Loucy (cell line): ENCODE data around the gene TENM4.

Source experiments
- H2AFZ ChIP-seq: fragments of 200-600 bp; sonication (generic); 2 replicates; pipeline ENCODE4 v1.6.0; 2016; ENCODE audit warnings: antibody characterized with exemption, mild to moderate bottlenecking, low read length, moderate library complexity
- H3F3A ChIP-seq: fragments of 200-600 bp; 2 replicates; pipeline ENCODE4 v1.6.0; 2016; ENCODE audit warnings: antibody characterized with exemption, low read depth, mild to moderate bottlenecking
- H3K27me3 ChIP-seq: fragments of 200-600 bp; sonication (generic); 2 replicates; pipeline ENCODE4 v1.6.1; 2014; ENCODE audit warnings: low read length, mild to moderate bottlenecking; ENCODE audit not compliant: insufficient read depth, poor library complexity, severe bottlenecking
- H3K36me3 ChIP-seq: fragments of 200-600 bp; sonication (generic); 2 replicates; pipeline ENCODE4 v1.6.1; 2016; ENCODE audit warnings: low read length; ENCODE audit not compliant: insufficient read depth
- H3K4me1 ChIP-seq: fragments of 200-600 bp; sonication (generic); 2 replicates; pipeline ENCODE4 v1.5.1; 2014; ENCODE audit warnings: low read length, mild to moderate bottlenecking; ENCODE audit not compliant: insufficient read depth, poor library complexity, severe bottlenecking
- H3K4me2 ChIP-seq: fragments of 200-600 bp; sonication (generic); 2 replicates; pipeline ENCODE4 v1.6.0; 2014; ENCODE audit warnings: antibody characterized with exemption, low read length, low read depth, mild to moderate bottlenecking; ENCODE audit not compliant: poor library complexity, severe bottlenecking
- H3K4me3 ChIP-seq: fragments of 200-600 bp; sonication (generic); 2 replicates; pipeline ENCODE4 v1.5.1; 2014; ENCODE audit warnings: low read length, mild to moderate bottlenecking, mixed read lengths; ENCODE audit not compliant: poor library complexity, severe bottlenecking
- H3K79me2 ChIP-seq: fragments of 200-600 bp; sonication (generic); 2 replicates; pipeline ENCODE4 v1.6.1; 2014; ENCODE audit warnings: low read length; ENCODE audit not compliant: insufficient read depth
- H3K9ac ChIP-seq: fragments of 200-600 bp; sonication (generic); 2 replicates; pipeline ENCODE4 v1.6.0; 2014; ENCODE audit warnings: mild to moderate bottlenecking, low read depth, low read length, moderate library complexity; ENCODE audit not compliant: poor library complexity, severe bottlenecking
- H3K9me2 ChIP-seq: fragments of 200-600 bp; sonication (generic); replicated peaks from 2 replicates; pipeline ENCODE4 v1.6.1; 2016; ENCODE audit warnings: low read depth, low read length, mixed read lengths
- H3K9me3 ChIP-seq: fragments of 200-600 bp; sonication (generic); 2 replicates; pipeline ENCODE4 v1.6.1; 2014; ENCODE audit warnings: mild to moderate bottlenecking, antibody characterized with exemption, low read length, low read depth; ENCODE audit not compliant: insufficient read depth
- H4K20me1 ChIP-seq: fragments of 200-600 bp; sonication (generic); 2 replicates; pipeline ENCODE4 v1.6.0; 2014; ENCODE audit warnings: antibody characterized with exemption, low read length, mild to moderate bottlenecking; ENCODE audit not compliant: insufficient read depth, poor library complexity, severe bottlenecking
- EZH2phosphoT487 ChIP-seq: fragments of 200-600 bp; IDR thresholded peaks from 2 replicates; pipeline ENCODE4 v1.6.1; 2018; ENCODE audit warnings: antibody characterized with exemption, mild to moderate bottlenecking, moderate library complexity, borderline replicate concordance
- TF ChIP-seq, protein P1 (sequence below): fragments of 200-600 bp; sonication (generic); conservative IDR thresholded peaks from 2 replicates; pipeline ENCODE4 v1.5.1; 2014; ENCODE audit warnings: mild to moderate bottlenecking, antibody characterized with exemption, low read length

The TENM4 gene

DNA sequence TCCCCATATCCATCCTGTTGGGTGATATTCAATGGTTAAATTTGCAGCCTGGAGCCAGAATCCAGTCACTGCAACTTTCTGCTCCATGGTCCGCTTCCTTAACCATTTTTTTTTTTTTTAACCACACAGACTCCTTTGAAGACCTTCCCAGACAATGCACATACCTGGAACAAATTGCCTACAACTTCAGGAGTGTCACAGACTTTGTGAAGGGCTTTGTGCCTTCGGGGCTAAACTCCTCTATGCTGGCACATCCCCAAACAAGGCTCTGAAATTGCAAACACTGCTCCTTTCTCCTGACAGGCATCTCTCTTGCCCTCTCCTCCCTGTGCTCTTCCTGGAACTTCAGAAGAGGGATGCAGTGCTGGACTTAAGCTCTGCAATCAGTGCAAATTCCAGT, 40.6 kb downstream of the TENM4 start:
- no peaks in the 10 kb centered on the region for H4K20me1 ChIP-seq
- no peaks in the 10 kb centered on the region for H3K36me3 ChIP-seq
- H3K79me2 ChIP-seq = no peaks in the 10 kb centered on the region
- H3F3A ChIP-seq = no peaks in the 10 kb centered on the region
- H3K9me3 ChIP-seq = no peaks in the 10 kb centered on the region
- no peaks in the 10 kb centered on the region for H3K27me3 ChIP-seq
- H3K4me3 ChIP-seq = no peak overlapping the region
- H3K9me2 ChIP-seq = no peaks in the 10 kb centered on the region
- H3K9ac ChIP-seq = no peak overlapping the region
- no peak overlapping the region for H3K4me2 ChIP-seq
- TF ChIP-seq, protein P1, sequence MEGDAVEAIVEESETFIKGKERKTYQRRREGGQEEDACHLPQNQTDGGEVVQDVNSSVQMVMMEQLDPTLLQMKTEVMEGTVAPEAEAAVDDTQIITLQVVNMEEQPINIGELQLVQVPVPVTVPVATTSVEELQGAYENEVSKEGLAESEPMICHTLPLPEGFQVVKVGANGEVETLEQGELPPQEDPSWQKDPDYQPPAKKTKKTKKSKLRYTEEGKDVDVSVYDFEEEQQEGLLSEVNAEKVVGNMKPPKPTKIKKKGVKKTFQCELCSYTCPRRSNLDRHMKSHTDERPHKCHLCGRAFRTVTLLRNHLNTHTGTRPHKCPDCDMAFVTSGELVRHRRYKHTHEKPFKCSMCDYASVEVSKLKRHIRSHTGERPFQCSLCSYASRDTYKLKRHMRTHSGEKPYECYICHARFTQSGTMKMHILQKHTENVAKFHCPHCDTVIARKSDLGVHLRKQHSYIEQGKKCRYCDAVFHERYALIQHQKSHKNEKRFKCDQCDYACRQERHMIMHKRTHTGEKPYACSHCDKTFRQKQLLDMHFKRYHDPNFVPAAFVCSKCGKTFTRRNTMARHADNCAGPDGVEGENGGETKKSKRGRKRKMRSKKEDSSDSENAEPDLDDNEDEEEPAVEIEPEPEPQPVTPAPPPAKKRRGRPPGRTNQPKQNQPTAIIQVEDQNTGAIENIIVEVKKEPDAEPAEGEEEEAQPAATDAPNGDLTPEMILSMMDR = no peak
- TF ChIP-seq EZH2phosphoT487 = no peak
- H2AFZ ChIP-seq = no peak overlapping the region
- no peaks in the 10 kb centered on the region for H3K4me1 ChIP-seq

DNA sequence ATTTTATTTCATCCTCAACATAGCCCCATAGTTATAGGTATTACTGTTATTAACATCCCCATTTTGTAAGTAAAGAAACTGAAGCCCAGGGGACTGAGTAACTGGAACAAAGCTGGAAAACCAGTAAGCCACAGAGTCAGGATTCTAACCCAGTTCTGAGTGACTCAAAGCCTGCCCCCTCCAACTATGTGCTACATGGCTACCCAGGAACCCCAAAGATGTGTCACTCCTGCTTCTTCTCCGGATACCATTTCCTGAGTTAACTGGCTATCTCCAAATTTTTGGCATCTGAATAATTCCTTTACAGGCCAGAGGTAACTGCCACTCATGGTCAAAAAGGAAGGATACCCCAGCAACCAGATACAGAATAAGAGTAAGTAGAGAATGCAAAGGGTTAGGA, 43.6 kb downstream of the TENM4 start:
- no peaks in the 10 kb centered on the region for H3K79me2 ChIP-seq
- H3K36me3 ChIP-seq = no peaks in the 10 kb centered on the region
- TF ChIP-seq EZH2phosphoT487 = no peak
- TF ChIP-seq, protein P1 = no peak
- H3K27me3 ChIP-seq = no peaks in the 10 kb centered on the region
- H3F3A ChIP-seq = no peaks in the 10 kb centered on the region
- H2AFZ ChIP-seq = no peak overlapping the region
- no peak overlapping the region for H3K4me3 ChIP-seq
- no peaks in the 10 kb centered on the region for H3K9me2 ChIP-seq
- H3K4me2 ChIP-seq = no peak overlapping the region
- no peaks in the 10 kb centered on the region for H3K4me1 ChIP-seq
- no peaks in the 10 kb centered on the region for H3K9me3 ChIP-seq
- H4K20me1 ChIP-seq = no peaks in the 10 kb centered on the region
- no peak overlapping the region for H3K9ac ChIP-seq

GRCh38 chr11:79396674-79397073, 44.2 kb downstream of the TENM4 start:
- Histone ChIP-seq H3K9me3 (no peaks in the 10 kb centered on the region), H3K4me1 (no peaks in the 10 kb centered on the region), H3K9me2 (no peaks in the 10 kb centered on the region), H3K79me2 (no peaks in the 10 kb centered on the region), H3K36me3 (no peaks in the 10 kb centered on the region), H3K27me3 (no peaks in the 10 kb centered on the region), H3K4me3 (no peak overlapping the region), H2AFZ (no peak overlapping the region), H3K9ac (no peak overlapping the region), H3K4me2 (no peak overlapping the region), H3F3A (no peaks in the 10 kb centered on the region), H4K20me1 (no peaks in the 10 kb centered on the region)
- no peak for TF ChIP-seq EZH2phosphoT487
- TF ChIP-seq, protein P1 = no peak
